ENCODE data around the gene SELP.

SELP gene

DNA sequence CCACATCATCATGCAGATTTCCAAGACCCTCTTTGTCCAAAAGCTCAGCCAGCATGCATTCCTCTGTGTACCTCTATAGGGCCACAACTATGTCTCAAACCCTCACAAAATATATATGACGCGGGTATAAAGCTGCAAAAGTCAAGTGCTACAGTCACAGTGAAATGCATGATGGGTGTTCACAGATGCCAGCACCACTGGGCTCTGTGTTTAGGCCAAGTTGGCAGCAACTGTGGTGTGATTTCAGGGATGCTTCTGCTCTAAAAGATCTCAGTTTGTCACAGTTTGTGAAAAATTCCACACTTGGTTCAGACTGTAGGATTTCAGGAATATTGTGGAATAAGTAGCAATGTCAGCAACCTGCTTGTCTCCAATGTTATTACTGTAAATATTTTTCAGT, 23.9 kb upstream of the SELP start:
- TF ChIP-seq RAD21 (IDR thresholded peaks at IDR 0.05; ENCODE audit: low read depth) (no peak), EP300 (IDR thresholded peaks at IDR 0.05; ENCODE audit: borderline replicate concordance) (no peak), NFIC (IDR thresholded peaks at IDR 0.05) (no peak), YY1 (IDR thresholded peaks at IDR 0.05; ENCODE audit: low read depth) (no peak), CEBPB (IDR thresholded peaks at IDR 0.05) (no peak), TEAD4 (IDR thresholded peaks at IDR 0.05) (no peak), EGR1 (IDR thresholded peaks at IDR 0.05) (no peak), ZBTB7A (IDR thresholded peaks at IDR 0.05; ENCODE audit: low read depth) (no peak), TAF1 (IDR thresholded peaks at IDR 0.05; ENCODE audit: low read depth) (no peak), FOXM1 (IDR thresholded peaks at IDR 0.05; ENCODE audit: borderline replicate concordance, low read depth) (no peak), CREB1 (IDR thresholded peaks at IDR 0.05; ENCODE audit: low read depth) (no peak), TCF12 (IDR thresholded peaks at IDR 0.05; ENCODE audit: low read depth) (no peak)
- TF ChIP-seq, protein P1, sequence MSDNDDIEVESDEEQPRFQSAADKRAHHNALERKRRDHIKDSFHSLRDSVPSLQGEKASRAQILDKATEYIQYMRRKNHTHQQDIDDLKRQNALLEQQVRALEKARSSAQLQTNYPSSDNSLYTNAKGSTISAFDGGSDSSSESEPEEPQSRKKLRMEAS (IDR thresholded peaks at IDR 0.05) = no peak
- TF ChIP-seq, protein P2, sequence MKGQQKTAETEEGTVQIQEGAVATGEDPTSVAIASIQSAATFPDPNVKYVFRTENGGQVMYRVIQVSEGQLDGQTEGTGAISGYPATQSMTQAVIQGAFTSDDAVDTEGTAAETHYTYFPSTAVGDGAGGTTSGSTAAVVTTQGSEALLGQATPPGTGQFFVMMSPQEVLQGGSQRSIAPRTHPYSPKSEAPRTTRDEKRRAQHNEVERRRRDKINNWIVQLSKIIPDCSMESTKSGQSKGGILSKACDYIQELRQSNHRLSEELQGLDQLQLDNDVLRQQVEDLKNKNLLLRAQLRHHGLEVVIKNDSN (IDR thresholded peaks at IDR 0.05) = no peak

DNA sequence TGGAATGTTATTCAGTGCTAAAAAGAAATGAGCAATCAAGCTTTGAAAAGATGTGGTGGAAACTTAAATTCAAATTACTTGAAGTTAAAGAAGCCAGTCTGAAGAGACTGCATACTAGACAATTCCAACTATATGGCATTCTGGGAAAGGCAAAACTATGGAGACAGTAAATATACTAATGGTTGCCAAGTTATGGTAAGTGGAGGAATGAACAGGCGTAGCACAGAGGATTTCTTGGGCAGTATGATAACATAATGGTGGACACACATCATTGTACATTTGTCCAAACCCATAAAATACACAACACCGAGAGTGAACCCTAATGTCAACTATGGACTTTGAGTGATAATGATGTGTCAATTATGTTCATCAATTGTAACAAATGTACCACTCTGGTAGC, 21.1 kb upstream of the SELP start:
- TF ChIP-seq NFIC (IDR thresholded peaks at IDR 0.05) (no peak), FOXM1 (IDR thresholded peaks at IDR 0.05; ENCODE audit: borderline replicate concordance, low read depth) (no peak), TAF1 (IDR thresholded peaks at IDR 0.05; ENCODE audit: low read depth) (no peak), TCF12 (IDR thresholded peaks at IDR 0.05; ENCODE audit: low read depth) (no peak), EGR1 (IDR thresholded peaks at IDR 0.05) (no peak)

DNA sequence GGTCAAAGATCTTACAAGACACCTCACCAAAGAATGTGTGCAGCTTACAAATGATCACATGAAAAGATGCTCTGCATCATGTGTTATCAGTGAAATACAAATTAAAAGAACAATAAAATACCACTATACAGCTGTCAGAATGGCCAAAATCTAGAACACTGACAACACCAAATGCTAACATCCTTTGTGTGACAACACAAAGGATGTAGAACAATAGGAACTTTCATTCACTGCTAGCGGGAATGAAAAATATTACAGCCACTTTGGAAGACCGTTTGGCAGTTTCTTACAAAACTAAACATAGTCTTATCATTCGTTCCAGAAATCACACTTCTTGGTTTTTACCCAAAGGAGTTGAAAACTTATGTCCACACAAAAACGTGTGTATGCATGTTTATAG, 20.6 kb upstream of the SELP start:
- TF ChIP-seq EP300 (IDR thresholded peaks at IDR 0.05; ENCODE audit: borderline replicate concordance) = no peak
- no peak for TF ChIP-seq YY1 (IDR thresholded peaks at IDR 0.05; ENCODE audit: low read depth)
- no peak for TF ChIP-seq TCF12 (IDR thresholded peaks at IDR 0.05; ENCODE audit: low read depth)
- no peak for TF ChIP-seq EGR1 (IDR thresholded peaks at IDR 0.05)
- TF ChIP-seq, protein P3, sequence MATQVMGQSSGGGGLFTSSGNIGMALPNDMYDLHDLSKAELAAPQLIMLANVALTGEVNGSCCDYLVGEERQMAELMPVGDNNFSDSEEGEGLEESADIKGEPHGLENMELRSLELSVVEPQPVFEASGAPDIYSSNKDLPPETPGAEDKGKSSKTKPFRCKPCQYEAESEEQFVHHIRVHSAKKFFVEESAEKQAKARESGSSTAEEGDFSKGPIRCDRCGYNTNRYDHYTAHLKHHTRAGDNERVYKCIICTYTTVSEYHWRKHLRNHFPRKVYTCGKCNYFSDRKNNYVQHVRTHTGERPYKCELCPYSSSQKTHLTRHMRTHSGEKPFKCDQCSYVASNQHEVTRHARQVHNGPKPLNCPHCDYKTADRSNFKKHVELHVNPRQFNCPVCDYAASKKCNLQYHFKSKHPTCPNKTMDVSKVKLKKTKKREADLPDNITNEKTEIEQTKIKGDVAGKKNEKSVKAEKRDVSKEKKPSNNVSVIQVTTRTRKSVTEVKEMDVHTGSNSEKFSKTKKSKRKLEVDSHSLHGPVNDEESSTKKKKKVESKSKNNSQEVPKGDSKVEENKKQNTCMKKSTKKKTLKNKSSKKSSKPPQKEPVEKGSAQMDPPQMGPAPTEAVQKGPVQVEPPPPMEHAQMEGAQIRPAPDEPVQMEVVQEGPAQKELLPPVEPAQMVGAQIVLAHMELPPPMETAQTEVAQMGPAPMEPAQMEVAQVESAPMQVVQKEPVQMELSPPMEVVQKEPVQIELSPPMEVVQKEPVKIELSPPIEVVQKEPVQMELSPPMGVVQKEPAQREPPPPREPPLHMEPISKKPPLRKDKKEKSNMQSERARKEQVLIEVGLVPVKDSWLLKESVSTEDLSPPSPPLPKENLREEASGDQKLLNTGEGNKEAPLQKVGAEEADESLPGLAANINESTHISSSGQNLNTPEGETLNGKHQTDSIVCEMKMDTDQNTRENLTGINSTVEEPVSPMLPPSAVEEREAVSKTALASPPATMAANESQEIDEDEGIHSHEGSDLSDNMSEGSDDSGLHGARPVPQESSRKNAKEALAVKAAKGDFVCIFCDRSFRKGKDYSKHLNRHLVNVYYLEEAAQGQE (IDR thresholded peaks at IDR 0.05; ENCODE audit: low read depth) = no peak
- TF ChIP-seq, protein P1 (IDR thresholded peaks at IDR 0.05) = no peak
- no peak for TF ChIP-seq CEBPB (IDR thresholded peaks at IDR 0.05)
- no peak for TF ChIP-seq FOXM1 (IDR thresholded peaks at IDR 0.05; ENCODE audit: borderline replicate concordance, low read depth)
- TF ChIP-seq TAF1 (IDR thresholded peaks at IDR 0.05; ENCODE audit: low read depth) = no peak
- no peak for TF ChIP-seq ZBTB7A (IDR thresholded peaks at IDR 0.05; ENCODE audit: low read depth)
- TF ChIP-seq NFIC (IDR thresholded peaks at IDR 0.05) = no peak
- TF ChIP-seq, protein P2 (IDR thresholded peaks at IDR 0.05) = no peak
- TF ChIP-seq RAD21 (IDR thresholded peaks at IDR 0.05; ENCODE audit: low read depth) = no peak
- no peak for TF ChIP-seq TEAD4 (IDR thresholded peaks at IDR 0.05)
- TF ChIP-seq CREB1 (IDR thresholded peaks at IDR 0.05; ENCODE audit: low read depth) = no peak

DNA sequence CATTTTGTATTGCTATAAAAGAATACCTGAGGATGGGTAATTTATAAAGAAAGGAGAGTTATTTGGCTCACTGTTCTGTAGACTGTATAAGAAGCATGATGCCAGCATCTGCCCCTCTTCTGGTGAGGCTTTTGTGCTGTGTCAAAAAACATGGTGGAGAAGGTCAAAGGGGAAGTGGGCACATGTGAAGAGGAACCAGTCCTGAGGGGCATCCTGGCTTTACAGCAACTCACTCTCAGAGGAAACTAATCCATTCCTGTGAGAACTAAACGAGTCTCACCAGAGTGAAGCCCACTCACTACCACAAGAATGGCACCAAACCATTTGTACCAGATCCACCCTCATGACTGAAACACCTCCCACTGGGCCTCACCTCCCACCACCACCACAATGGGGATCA, 18.8 kb upstream of the SELP start:
- TF ChIP-seq ZBTB7A (IDR thresholded peaks at IDR 0.05; ENCODE audit: low read depth) (no peak), EP300 (IDR thresholded peaks at IDR 0.05; ENCODE audit: borderline replicate concordance) (no peak), YY1 (IDR thresholded peaks at IDR 0.05; ENCODE audit: low read depth) (no peak), TEAD4 (IDR thresholded peaks at IDR 0.05) (no peak), RAD21 (IDR thresholded peaks at IDR 0.05; ENCODE audit: low read depth) (no peak), TCF12 (IDR thresholded peaks at IDR 0.05; ENCODE audit: low read depth) (no peak), NFIC (IDR thresholded peaks at IDR 0.05) (no peak), CREB1 (IDR thresholded peaks at IDR 0.05; ENCODE audit: low read depth) (no peak), CEBPB (IDR thresholded peaks at IDR 0.05) (no peak)
- TF ChIP-seq, protein P1 (IDR thresholded peaks at IDR 0.05) = no peak

DNA sequence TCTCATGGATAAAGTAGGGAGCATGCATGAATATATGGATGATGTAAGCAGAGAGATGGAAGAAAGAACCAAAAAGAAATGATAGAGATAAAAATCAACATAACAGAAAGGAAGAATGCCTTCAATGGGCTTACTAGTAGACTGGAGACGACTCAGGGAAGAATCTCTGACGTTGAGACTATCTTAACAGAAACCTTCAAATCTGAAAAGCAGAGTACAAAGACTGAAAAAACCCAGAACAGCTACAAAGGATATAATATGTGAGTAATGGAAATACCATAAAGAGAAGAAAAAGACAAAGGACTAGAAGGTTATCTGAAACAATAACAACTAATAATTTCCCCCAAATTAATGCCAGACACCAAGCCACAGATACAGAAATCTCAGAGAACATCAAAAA, 18.3 kb upstream of the SELP start:
- TF ChIP-seq CEBPB (IDR thresholded peaks at IDR 0.05) (no peak), ZBTB7A (IDR thresholded peaks at IDR 0.05; ENCODE audit: low read depth) (no peak), NFIC (IDR thresholded peaks at IDR 0.05) (no peak), TCF12 (IDR thresholded peaks at IDR 0.05; ENCODE audit: low read depth) (no peak), TAF1 (IDR thresholded peaks at IDR 0.05; ENCODE audit: low read depth) (no peak), RAD21 (IDR thresholded peaks at IDR 0.05; ENCODE audit: low read depth) (no peak), CREB1 (IDR thresholded peaks at IDR 0.05; ENCODE audit: low read depth) (no peak), EGR1 (IDR thresholded peaks at IDR 0.05) (no peak), FOXM1 (IDR thresholded peaks at IDR 0.05; ENCODE audit: borderline replicate concordance, low read depth) (no peak), TEAD4 (IDR thresholded peaks at IDR 0.05) (no peak), YY1 (IDR thresholded peaks at IDR 0.05; ENCODE audit: low read depth) (no peak), EP300 (IDR thresholded peaks at IDR 0.05; ENCODE audit: borderline replicate concordance) (no peak)
- TF ChIP-seq, protein P2 (IDR thresholded peaks at IDR 0.05) = no peak
- TF ChIP-seq, protein P1 (IDR thresholded peaks at IDR 0.05) = no peak
- TF ChIP-seq, protein P3 (IDR thresholded peaks at IDR 0.05; ENCODE audit: low read depth) = no peak

Measured in Ishikawa (cell line).